Measurements from ENCODE around the gene GPAM. TPM values are rescaled to one million over a fixed set of nuclear protein-coding genes. Genes with fewer than 3 reads are reported as not detected.

Gene GPAM
- total and polyA plus RNA-seq, 8 donors: 1.2 to 14.0 (median 3.0) TPM

DNA sequence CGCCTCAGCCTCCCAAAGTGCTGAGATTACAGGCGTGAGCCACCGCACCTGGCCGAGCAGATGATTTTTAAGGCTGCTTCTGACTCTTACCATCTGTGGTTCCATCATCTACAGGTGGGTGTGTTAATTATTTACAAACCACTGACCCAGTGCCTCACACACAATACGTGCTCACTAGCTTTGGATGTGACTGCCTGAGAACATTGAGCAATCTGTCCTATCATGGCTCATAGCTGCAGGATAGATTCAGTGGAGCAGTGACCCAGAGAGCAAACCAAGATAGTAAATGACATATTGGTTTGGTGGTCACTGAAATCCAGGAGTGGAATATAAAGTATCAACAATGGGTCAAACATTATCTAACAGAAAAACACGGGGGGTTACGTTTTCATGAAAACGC lies 24.1 kb downstream of the GPAM start:
- whole genome bisulfite sequencing, 5 donors: 93 to 97% (median 96%) methylated on average over 8 of the region's 8 CpGs

DNA sequence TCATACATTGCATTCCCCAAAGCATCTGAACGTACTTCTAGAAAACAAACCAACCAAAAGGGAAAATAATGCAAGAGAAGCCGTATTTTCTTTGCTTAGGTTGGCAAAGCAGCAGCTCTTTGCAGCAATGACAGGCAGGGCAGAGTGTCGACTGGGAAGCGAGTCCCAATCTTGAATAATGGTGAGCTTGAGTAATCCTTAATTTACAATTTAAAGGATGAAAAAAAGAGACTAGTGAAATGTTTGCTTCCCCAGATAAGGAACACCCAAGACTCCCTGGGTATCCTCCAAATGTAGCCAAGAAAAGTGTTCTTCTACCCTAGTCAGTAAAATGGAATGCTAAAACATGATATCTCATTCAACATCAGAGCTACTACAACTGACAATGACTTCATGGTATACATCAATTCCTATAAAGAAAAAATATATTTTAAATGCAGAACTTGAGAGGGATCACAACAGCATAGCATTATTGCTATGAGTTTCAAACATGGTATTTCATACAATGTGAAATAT lies 32.0 kb downstream of the GPAM start:
- no peak for DNase-seq
- no peaks in the 10 kb centered on the region for H3K9me3 ChIP-seq
- no peak overlapping the region for H3K4me3 ChIP-seq
- intact Hi-C loops (cut with DNase I; ENCODE audit: low total_unique reads): no loop called here
- H3K4me1 ChIP-seq: no peaks in the 10 kb centered on the region
- H3K36me3 ChIP-seq: peaks cover 20 to 89% (median 66%) of the 10 kb centered on the region in 4 donors
- TF ChIP-seq EP300 (IDR thresholded peaks at IDR 0.05) (no peak), POLR2AphosphoS5 (IDR thresholded peaks at IDR 0.05) (no peak), POLR2A (IDR thresholded peaks at IDR 0.05) (no peak)
- TF ChIP-seq, protein P1, sequence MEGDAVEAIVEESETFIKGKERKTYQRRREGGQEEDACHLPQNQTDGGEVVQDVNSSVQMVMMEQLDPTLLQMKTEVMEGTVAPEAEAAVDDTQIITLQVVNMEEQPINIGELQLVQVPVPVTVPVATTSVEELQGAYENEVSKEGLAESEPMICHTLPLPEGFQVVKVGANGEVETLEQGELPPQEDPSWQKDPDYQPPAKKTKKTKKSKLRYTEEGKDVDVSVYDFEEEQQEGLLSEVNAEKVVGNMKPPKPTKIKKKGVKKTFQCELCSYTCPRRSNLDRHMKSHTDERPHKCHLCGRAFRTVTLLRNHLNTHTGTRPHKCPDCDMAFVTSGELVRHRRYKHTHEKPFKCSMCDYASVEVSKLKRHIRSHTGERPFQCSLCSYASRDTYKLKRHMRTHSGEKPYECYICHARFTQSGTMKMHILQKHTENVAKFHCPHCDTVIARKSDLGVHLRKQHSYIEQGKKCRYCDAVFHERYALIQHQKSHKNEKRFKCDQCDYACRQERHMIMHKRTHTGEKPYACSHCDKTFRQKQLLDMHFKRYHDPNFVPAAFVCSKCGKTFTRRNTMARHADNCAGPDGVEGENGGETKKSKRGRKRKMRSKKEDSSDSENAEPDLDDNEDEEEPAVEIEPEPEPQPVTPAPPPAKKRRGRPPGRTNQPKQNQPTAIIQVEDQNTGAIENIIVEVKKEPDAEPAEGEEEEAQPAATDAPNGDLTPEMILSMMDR (IDR thresholded peaks at IDR 0.05): no peak
- H3K27me3 ChIP-seq: no peaks in the 10 kb centered on the region
- H3K27ac ChIP-seq: no peak overlapping the region
- WGBS, 5 donors: 89 to 96% (median 95%) methylated on average over 4 of the region's 4 CpGs

More for the DNA sequence above, 24.1 kb downstream of the GPAM start:
- H3K4me3 ChIP-seq: no peak overlapping the region
- no peak overlapping the region for H3K27ac ChIP-seq
- intact Hi-C loops (cut with DNase I; ENCODE audit: low total_unique reads): no loop called here
- H3K9me3 ChIP-seq: no peaks in the 10 kb centered on the region
- TF ChIP-seq, protein P1 (IDR thresholded peaks at IDR 0.05): no peak
- TF ChIP-seq POLR2A (IDR thresholded peaks at IDR 0.05) (no peak), EP300 (IDR thresholded peaks at IDR 0.05) (no peak)
- no peaks in the 10 kb centered on the region for H3K27me3 ChIP-seq
- peaks cover 48 to 100% (median 100%) of the 10 kb centered on the region in 4 donors for H3K36me3 ChIP-seq
- DNase-seq: no peak
- no peaks in the 10 kb centered on the region for H3K4me1 ChIP-seq

DNA sequence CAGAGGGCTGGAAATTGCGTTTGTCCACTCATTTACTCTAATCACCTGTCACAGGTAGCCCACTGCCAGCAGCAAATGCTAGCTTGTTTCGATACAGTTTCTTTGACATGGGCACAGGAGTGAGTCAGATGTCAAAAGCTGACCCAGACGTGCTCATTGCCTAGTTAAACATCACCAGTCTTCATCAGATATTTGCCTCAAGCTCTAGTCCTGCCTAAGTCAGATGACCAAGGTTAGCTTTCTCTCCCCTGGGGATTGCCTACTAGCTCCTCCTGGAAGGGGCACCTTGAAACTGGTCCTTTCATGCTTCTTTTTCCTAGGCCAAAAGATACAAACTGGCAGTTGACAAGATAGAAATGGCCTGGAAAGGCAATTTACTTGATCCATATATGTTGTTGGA lies 35.2 kb downstream of the GPAM start:
- Histone ChIP-seq H3K27ac (no peak overlapping the region), H3K9me3 (no peaks in the 10 kb centered on the region), H3K4me3 (no peak overlapping the region), H3K27me3 (no peaks in the 10 kb centered on the region), H3K36me3 (peaks cover 0 to 73% (median 33%) of the 10 kb centered on the region in 4 donors), H3K4me1 (no peaks in the 10 kb centered on the region)
- TF ChIP-seq, protein P1 (IDR thresholded peaks at IDR 0.05): no peak
- no peak for TF ChIP-seq POLR2A (IDR thresholded peaks at IDR 0.05)
- no peak for TF ChIP-seq POLR2AphosphoS5 (IDR thresholded peaks at IDR 0.05)
- no peak for TF ChIP-seq EP300 (IDR thresholded peaks at IDR 0.05)
- WGBS, 5 donors: 58 to 88% (median 71%) methylated on average over 3 of the region's 3 CpGs
- intact Hi-C loops (cut with DNase I; ENCODE audit: low total_unique reads): no loop called here
- no peak for DNase-seq

DNA sequence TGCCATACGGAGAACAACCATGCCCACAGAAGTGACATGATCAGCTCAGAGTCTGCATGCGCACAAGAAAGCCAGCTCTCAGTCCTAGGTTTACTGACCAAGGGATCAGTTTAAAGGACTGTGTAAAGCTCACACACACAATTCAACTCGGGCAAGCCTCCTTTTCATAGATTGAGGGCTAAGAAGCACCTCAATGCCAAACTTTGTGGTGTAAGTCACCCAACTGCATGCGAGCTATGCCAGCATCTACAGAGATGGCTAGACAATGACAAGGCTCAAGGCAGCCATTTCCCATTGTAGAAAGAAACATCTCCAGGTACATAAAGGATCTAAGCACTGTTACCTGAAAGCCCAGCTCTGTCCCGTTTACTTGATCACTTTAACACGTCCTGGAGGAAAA lies 36.8 kb downstream of the GPAM start:
- Histone ChIP-seq H3K27me3 (no peaks in the 10 kb centered on the region), H3K4me3 (no peak overlapping the region), H3K36me3 (peaks cover 0 to 75% (median 19%) of the 10 kb centered on the region in 4 donors), H3K9me3 (no peaks in the 10 kb centered on the region), H3K27ac (no peak overlapping the region), H3K4me1 (no peaks in the 10 kb centered on the region)
- intact Hi-C loops (cut with DNase I; ENCODE audit: low total_unique reads): no loop called here
- WGBS, 5 donors: 85 to 92% (median 89%) methylated on average over 6 of the region's 6 CpGs
- TF ChIP-seq, protein P1 (IDR thresholded peaks at IDR 0.05): no peak
- TF ChIP-seq POLR2A (IDR thresholded peaks at IDR 0.05): no peak
- no peak for TF ChIP-seq POLR2AphosphoS5 (IDR thresholded peaks at IDR 0.05)
- no peak for DNase-seq
